ENCODE data around the gene ZNF280D.

ZNF280D gene

GRCh38 chr15:56679225-56679624, 54.1 kb downstream of the ZNF280D start:
- no peak for TF ChIP-seq CTCF (IDR thresholded peaks at IDR 0.05; ENCODE audit: borderline replicate concordance, insufficient read depth, low read depth, low read length)
- no peak overlapping the region for H3K4me3 ChIP-seq (ENCODE audit: low read depth, low read length)

DNA sequence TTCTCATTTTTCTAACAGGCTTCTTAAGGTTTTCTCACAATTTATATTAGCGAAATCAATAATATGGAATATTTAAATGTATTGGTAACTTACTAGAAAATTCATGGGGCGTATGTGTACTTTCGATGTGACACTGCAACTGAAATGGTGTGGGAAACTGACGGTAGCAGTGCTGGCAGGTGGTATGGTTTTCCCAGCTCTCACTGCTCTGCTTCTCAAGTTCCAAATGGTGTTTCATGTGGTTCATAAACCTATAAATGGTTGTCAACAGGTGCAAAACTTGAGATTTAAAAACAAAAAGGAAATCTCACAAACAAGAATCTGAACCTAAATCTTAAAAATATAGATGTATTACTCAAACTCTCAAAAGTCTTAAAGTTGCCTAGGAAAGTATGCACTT, 54.7 kb downstream of the ZNF280D start:
- TF ChIP-seq CTCF (IDR thresholded peaks at IDR 0.05; ENCODE audit: borderline replicate concordance, insufficient read depth, low read depth, low read length): no peak
- H3K4me3 ChIP-seq (ENCODE audit: low read depth, low read length): no peak overlapping the region

- H3K4me3 ChIP-seq (ENCODE audit: low read depth, low read length): no peak overlapping the region
- no peak for TF ChIP-seq CTCF (IDR thresholded peaks at IDR 0.05; ENCODE audit: borderline replicate concordance, insufficient read depth, low read depth, low read length)
Observed at GRCh38 chr15:56677271-56677670, 56.0 kb downstream of the ZNF280D start.

DNA sequence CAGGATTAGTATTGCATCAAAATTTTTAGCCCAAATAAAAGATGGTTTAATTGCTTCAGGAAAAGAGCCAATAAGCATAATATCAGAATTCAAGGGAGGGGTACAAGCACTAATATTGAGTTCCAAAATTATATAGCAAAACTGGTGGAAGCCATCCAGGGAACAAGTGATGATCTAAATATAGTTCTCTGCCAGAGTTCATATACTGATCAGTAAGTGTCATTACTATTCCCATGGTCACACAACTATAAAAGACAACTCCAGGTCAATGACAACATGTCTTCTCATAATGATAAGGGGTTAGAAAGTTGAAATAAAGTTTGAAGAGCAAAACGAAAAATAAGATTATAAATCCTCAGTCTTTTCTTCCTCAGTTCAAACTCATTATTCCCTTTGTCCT, 57.4 kb downstream of the ZNF280D start:
- H3K4me3 ChIP-seq (ENCODE audit: low read depth, low read length): no peak overlapping the region
- TF ChIP-seq CTCF (IDR thresholded peaks at IDR 0.05; ENCODE audit: borderline replicate concordance, insufficient read depth, low read depth, low read length): no peak

GRCh38 chr15:56674857-56675256, 58.5 kb downstream of the ZNF280D start:
- H3K4me3 ChIP-seq (ENCODE audit: low read depth, low read length): no peak overlapping the region
- no peak for TF ChIP-seq CTCF (IDR thresholded peaks at IDR 0.05; ENCODE audit: borderline replicate concordance, insufficient read depth, low read depth, low read length)

DNA sequence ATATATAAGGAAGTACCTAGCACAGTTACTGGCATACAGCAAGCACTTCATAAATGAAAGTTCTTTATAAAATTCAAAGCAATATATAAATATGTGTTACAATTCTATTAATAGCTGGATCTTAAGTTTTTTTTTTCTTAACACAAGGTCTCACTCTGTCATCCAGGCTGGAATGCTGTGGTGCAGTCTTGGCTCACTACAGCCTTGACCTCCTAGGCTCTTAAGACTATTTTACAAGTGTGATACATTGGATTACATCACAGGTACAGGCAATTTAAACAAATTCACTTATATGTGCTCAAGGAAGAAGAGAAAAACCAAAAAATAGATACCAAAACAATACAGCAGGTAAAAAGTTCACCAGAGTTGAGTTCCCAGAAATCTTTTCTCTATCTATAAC, 60.6 kb downstream of the ZNF280D start:
- TF ChIP-seq CTCF (IDR thresholded peaks at IDR 0.05; ENCODE audit: borderline replicate concordance, insufficient read depth, low read depth, low read length): no peak
- no peak overlapping the region for H3K4me3 ChIP-seq (ENCODE audit: low read depth, low read length)

- TF ChIP-seq CTCF (IDR thresholded peaks at IDR 0.05; ENCODE audit: borderline replicate concordance, insufficient read depth, low read depth, low read length): no peak
- no peak overlapping the region for H3K4me3 ChIP-seq (ENCODE audit: low read depth, low read length)
Observed at GRCh38 chr15:56667517-56667916, 65.8 kb downstream of the ZNF280D start.
